Natural killer cell treated with Interleukin-12 subunit alpha and Interleukin-12 subunit beta and Interleukin-15 and Interleukin-18, amount 100 ng/mL, for 72 hours (primary cell): Measurements from ENCODE around the gene MAMSTR. TPM values are rescaled to one million over a fixed set of nuclear protein-coding genes. Genes with fewer than 3 reads are reported as not detected.
"Not testable (repeated sequence)": the region's sequence is repeated elsewhere in the genome, so short reads cannot be mapped to it uniquely, and the experiment has no call there.

Experiments used
- ATAC-seq, 2 donors: fragments of 150-1000 bp; cut with Tn5 transposase in 1 of 2; sonication (Bioruptor Pico), chemical (Tn5 transposase) in 1 of 2; 2 replicates each; pipeline ENCODE4 v1.10.0; 2021
- DNase-seq: peaks from one replicate; pipeline ENCODE4 v3.0.0; 2022; ENCODE audit warnings: low spot score
- H3K27ac Mint-ChIP-seq, 2 donors: 1 replicate in 1 of 2; 2 replicates in 1 of 2; pipeline ENCODE4 v1.8.0; 2022; ENCODE audit warnings: mixed read lengths in 2 of 2, mild to moderate bottlenecking in 1 of 2, moderate library complexity in 1 of 2
- H3K27me3 Mint-ChIP-seq, 2 donors: 1 replicate in 1 of 2; 2 replicates in 1 of 2; pipeline ENCODE4 v1.8.0; 2022; ENCODE audit warnings: mixed read lengths in 2 of 2
- H3K36me3 Mint-ChIP-seq: one replicate; pipeline ENCODE4 v1.8.0; 2022; ENCODE audit warnings: mixed read lengths
- H3K4me1 Mint-ChIP-seq, 2 donors: 1 replicate in 1 of 2; 2 replicates in 1 of 2; pipeline ENCODE4 v1.8.0; 2022; ENCODE audit warnings: low read depth in 2 of 2, mixed read lengths in 2 of 2, mild to moderate bottlenecking in 1 of 2
- H3K4me3 Mint-ChIP-seq: one replicate; pipeline ENCODE4 v1.8.0; 2022; ENCODE audit warnings: mixed read lengths
- H3K9me3 Mint-ChIP-seq: 2 replicates; pipeline ENCODE4 v1.8.0; 2022; ENCODE audit warnings: mixed read lengths
- total RNA-seq, 2 donors: library from RNA; stranded (reverse); gene quantifications; one replicate each; pipeline ENCODE4 v1.2.3, GENCODE V29; 2022

Gene MAMSTR
- 1 to 10 TPM; 1.0 to 1.2 TPM for total RNA-seq

GRCh38 chr19:48719263-48720171, at the start of gene MAMSTR:
Gene MAMSTR, minus strand, starts transcription at chr19:48719725. Its CDS starts 694 bp downstream, at chr19:48719031.
- Mint-ChIP-seq H3K27me3 (no peaks in the 10 kb centered on the region), H3K9me3 (no peaks in the 10 kb centered on the region), H3K4me3 (peak within 1 kb of the TSS; percentile 90), H3K4me1 (peaks cover 6 to 9% of the 10 kb centered on the region in 2 donors), H3K36me3 (no peaks in the 10 kb centered on the region), H3K27ac (peak within 1 kb of the TSS; percentile 88 to 92)
- ATAC-seq (no peak), DNase-seq (no peak)

- Mint-ChIP-seq H3K9me3 (no peaks in the 10 kb centered on the region), H3K27me3 (peaks cover 19 to 21% of the 10 kb centered on the region in 2 donors), H3K4me3 (no peak overlapping the region), H3K4me1 (no peaks in the 10 kb centered on the region), H3K27ac (no peak overlapping the region), H3K36me3 (no peaks in the 10 kb centered on the region)
- no peak for DNase-seq
- ATAC-seq = no peak
Measured at GRCh38 chr19:48768994-48769713, 49.6 kb upstream of the MAMSTR start.

GRCh38 chr19:48768171-48768753, 48.7 kb upstream of the MAMSTR start:
- not testable (repeated sequence) for H3K9me3 Mint-ChIP-seq, H3K27ac Mint-ChIP-seq, DNase-seq, ATAC-seq, H3K4me1 Mint-ChIP-seq, H3K4me3 Mint-ChIP-seq, H3K36me3 Mint-ChIP-seq
- H3K27me3 Mint-ChIP-seq = peaks cover 20 to 21% of the 10 kb centered on the region in 2 donors

GRCh38 chr19:48765816-48766215, 46.3 kb upstream of the MAMSTR start:
- H3K4me3 Mint-ChIP-seq, H3K4me1 Mint-ChIP-seq, H3K36me3 Mint-ChIP-seq, H3K9me3 Mint-ChIP-seq, ATAC-seq, H3K27ac Mint-ChIP-seq, DNase-seq: not testable (repeated sequence)
- H3K27me3 Mint-ChIP-seq = peaks cover 18 to 33% of the 10 kb centered on the region in 2 donors

- H3K4me3 Mint-ChIP-seq = no peak overlapping the region
- H3K4me1 Mint-ChIP-seq = peaks cover 0 to 4% of the 10 kb centered on the region in 2 donors
- peaks cover 12 to 26% of the 10 kb centered on the region in 2 donors for H3K27me3 Mint-ChIP-seq
- no peaks in the 10 kb centered on the region for H3K9me3 Mint-ChIP-seq
- H3K27ac Mint-ChIP-seq = peak overlapping the region in 1 of 2 donors; percentile 44
- H3K36me3 Mint-ChIP-seq = no peaks in the 10 kb centered on the region
- no peak for DNase-seq
- peak in 1 of 2 donors; percentile 62 for ATAC-seq
Measured at GRCh38 chr19:48760504-48761205, 41.1 kb upstream of the MAMSTR start.

GRCh38 chr19:48757741-48758144, 38.2 kb upstream of the MAMSTR start:
- no peaks in the 10 kb centered on the region for H3K36me3 Mint-ChIP-seq
- peaks cover 14 to 26% of the 10 kb centered on the region in 2 donors for H3K27me3 Mint-ChIP-seq
- H3K9me3 Mint-ChIP-seq = no peaks in the 10 kb centered on the region
- ATAC-seq (no peak), DNase-seq (no peak)
- H3K4me3 Mint-ChIP-seq = no peak overlapping the region
- no peak overlapping the region for H3K27ac Mint-ChIP-seq
- H3K4me1 Mint-ChIP-seq = peaks cover 0 to 11% of the 10 kb centered on the region in 2 donors

GRCh38 chr19:48757089-48757675, 37.7 kb upstream of the MAMSTR start:
- no peak for ATAC-seq
- H3K4me3 Mint-ChIP-seq = no peak overlapping the region
- H3K27ac Mint-ChIP-seq = no peak overlapping the region
- no peak for DNase-seq
- H3K4me1 Mint-ChIP-seq = peaks cover 2 to 12% of the 10 kb centered on the region in 2 donors
- no peaks in the 10 kb centered on the region for H3K9me3 Mint-ChIP-seq
- H3K36me3 Mint-ChIP-seq = no peaks in the 10 kb centered on the region
- peaks cover 15 to 26% of the 10 kb centered on the region in 2 donors for H3K27me3 Mint-ChIP-seq

- Mint-ChIP-seq H3K9me3 (no peaks in the 10 kb centered on the region), H3K36me3 (no peaks in the 10 kb centered on the region), H3K4me3 (no peak overlapping the region), H3K27ac (no peak overlapping the region), H3K27me3 (peaks cover 17 to 21% of the 10 kb centered on the region in 2 donors), H3K4me1 (peaks cover 5 to 14% of the 10 kb centered on the region in 2 donors)
- ATAC-seq = no peak
- no peak for DNase-seq
Measured at GRCh38 chr19:48756686-48757085, 37.2 kb upstream of the MAMSTR start.

GRCh38 chr19:48756212-48756611, 36.7 kb upstream of the MAMSTR start:
- DNase-seq = no peak

GRCh38 chr19:48755787-48756186, 36.3 kb upstream of the MAMSTR start:
- no peaks in the 10 kb centered on the region for H3K36me3 Mint-ChIP-seq
- H3K4me3 Mint-ChIP-seq = no peak overlapping the region
- DNase-seq (no peak), ATAC-seq (no peak)
- no peak overlapping the region for H3K27ac Mint-ChIP-seq
- no peaks in the 10 kb centered on the region for H3K9me3 Mint-ChIP-seq
- peaks cover 13 to 19% of the 10 kb centered on the region in 2 donors for H3K4me1 Mint-ChIP-seq
- H3K27me3 Mint-ChIP-seq = peaks cover 12 to 17% of the 10 kb centered on the region in 2 donors

More at GRCh38 chr19:48756212-48756611, 36.7 kb upstream of the MAMSTR start:
- no peak overlapping the region for H3K27ac Mint-ChIP-seq
- peaks cover 16 to 17% of the 10 kb centered on the region in 2 donors for H3K27me3 Mint-ChIP-seq
- H3K4me3 Mint-ChIP-seq = no peak overlapping the region
- H3K9me3 Mint-ChIP-seq = no peaks in the 10 kb centered on the region
- no peak for ATAC-seq
- H3K4me1 Mint-ChIP-seq = peaks cover 8 to 15% of the 10 kb centered on the region in 2 donors
- no peaks in the 10 kb centered on the region for H3K36me3 Mint-ChIP-seq

GRCh38 chr19:48755084-48755641, 35.6 kb upstream of the MAMSTR start, which contains the start of gene FGF21:
Gene FGF21, plus strand, starts transcription at chr19:48755524. Its CDS starts 713 bp downstream, at chr19:48756237.
- no peaks in the 10 kb centered on the region for H3K9me3 Mint-ChIP-seq
- no peaks in the 10 kb centered on the region for H3K36me3 Mint-ChIP-seq
- no peak within 1 kb of the TSS for H3K27ac Mint-ChIP-seq
- ATAC-seq (no peak), DNase-seq (no peak)
- peaks cover 13 to 15% of the 10 kb centered on the region in 2 donors for H3K4me1 Mint-ChIP-seq
- no peak within 1 kb of the TSS for H3K4me3 Mint-ChIP-seq
- H3K27me3 Mint-ChIP-seq = peaks cover 8 to 13% of the 10 kb centered on the region in 2 donors

- no peaks in the 10 kb centered on the region for H3K9me3 Mint-ChIP-seq
- H3K27ac Mint-ChIP-seq = no peak within 1 kb of the TSS
- DNase-seq = no peak
- peaks cover 13 to 15% of the 10 kb centered on the region in 2 donors for H3K4me1 Mint-ChIP-seq
- ATAC-seq = peak; percentile 71 to 82
- H3K4me3 Mint-ChIP-seq = peak within 1 kb of the TSS; percentile 86
- H3K36me3 Mint-ChIP-seq = no peaks in the 10 kb centered on the region
- peaks cover 8 to 13% of the 10 kb centered on the region in 2 donors for H3K27me3 Mint-ChIP-seq
Measured at GRCh38 chr19:48752496-48753365, 33.2 kb upstream of the MAMSTR start, which contains the start of gene FUT1. Gene FUT1, minus strand, starts transcription at chr19:48752641. Its CDS starts 1,360 bp downstream, at chr19:48751281.
